Stimulated activated naive CD8-positive, alpha-beta T cell treated with anti-CD3 and anti-CD28 coated beads, Interleukin-15, Interleukin-2, amounts not matched to agents 100 ng/mL and 50 ng/mL, for 24 hours (primary cell): ENCODE measurements around the gene DAPL1.

Experiments
- H3K27ac Mint-ChIP-seq: one replicate; pipeline ENCODE4 v1.8.0; 2021; ENCODE audit warnings: mild to moderate bottlenecking, mixed read lengths
- H3K27me3 Mint-ChIP-seq: one replicate; pipeline ENCODE4 v1.8.0; 2021; ENCODE audit warnings: mixed read lengths
- H3K36me3 Mint-ChIP-seq: one replicate; pipeline ENCODE4 v1.8.0; 2021; ENCODE audit warnings: low read depth, mixed read lengths
- H3K4me1 Mint-ChIP-seq: one replicate; pipeline ENCODE4 v1.8.0; 2021; ENCODE audit warnings: low read depth, mixed read lengths
- H3K4me3 Mint-ChIP-seq: one replicate; pipeline ENCODE4 v1.8.0; 2021; ENCODE audit warnings: mild to moderate bottlenecking, mixed read lengths
- H3K9me3 Mint-ChIP-seq: one replicate; pipeline ENCODE4 v1.8.0; 2021; ENCODE audit warnings: mixed read lengths

The DAPL1 gene

GRCh38 chr2:158795195-158795924 lies at the start of gene DAPL1:
TSS of gene DAPL1 (plus strand) at chr2:158795317. CDS start at chr2:158795373, 56 bp downstream.
- Mint-ChIP-seq H3K9me3 (no peaks in the 10 kb centered on the region), H3K36me3 (no peaks in the 10 kb centered on the region), H3K4me3 (no peak within 1 kb of the TSS), H3K27me3 (peaks cover 26% of the 10 kb centered on the region), H3K27ac (no peak within 1 kb of the TSS), H3K4me1 (no peaks in the 10 kb centered on the region)

GRCh38 chr2:158745866-158746382 lies 49.2 kb upstream of the DAPL1 start:
- Mint-ChIP-seq H3K36me3 (no peaks in the 10 kb centered on the region), H3K9me3 (no peaks in the 10 kb centered on the region), H3K27ac (no peak overlapping the region), H3K27me3 (peaks cover 12% of the 10 kb centered on the region), H3K4me3 (no peak overlapping the region), H3K4me1 (no peaks in the 10 kb centered on the region)

GRCh38 chr2:158746488-158746887 lies 48.6 kb upstream of the DAPL1 start:
- Mint-ChIP-seq H3K27me3 (peaks cover 12% of the 10 kb centered on the region), H3K36me3 (no peaks in the 10 kb centered on the region), H3K4me1 (no peaks in the 10 kb centered on the region), H3K9me3 (no peaks in the 10 kb centered on the region), H3K27ac (no peak overlapping the region), H3K4me3 (no peak overlapping the region)

- H3K4me1 Mint-ChIP-seq, result no peaks in the 10 kb centered on the region
- H3K27me3 Mint-ChIP-seq, result peaks cover 12% of the 10 kb centered on the region
- H3K36me3 Mint-ChIP-seq, result no peaks in the 10 kb centered on the region
- no peaks in the 10 kb centered on the region for H3K9me3 Mint-ChIP-seq
- no peak overlapping the region for H3K27ac Mint-ChIP-seq
- H3K4me3 Mint-ChIP-seq, result no peak overlapping the region
Measured at GRCh38 chr2:158747281-158747680, 47.8 kb upstream of the DAPL1 start.

GRCh38 chr2:158748926-158749590 lies 46.1 kb upstream of the DAPL1 start:
- Mint-ChIP-seq H3K27ac (no peak overlapping the region), H3K4me1 (no peaks in the 10 kb centered on the region), H3K36me3 (no peaks in the 10 kb centered on the region), H3K4me3 (no peak overlapping the region), H3K27me3 (peaks cover 14% of the 10 kb centered on the region), H3K9me3 (no peaks in the 10 kb centered on the region)

GRCh38 chr2:158750458-158751125 lies 44.5 kb upstream of the DAPL1 start:
- H3K4me3 Mint-ChIP-seq, result no peak overlapping the region
- H3K27me3 Mint-ChIP-seq, result peaks cover 19% of the 10 kb centered on the region
- H3K36me3 Mint-ChIP-seq, result no peaks in the 10 kb centered on the region
- no peaks in the 10 kb centered on the region for H3K9me3 Mint-ChIP-seq
- H3K4me1 Mint-ChIP-seq, result no peaks in the 10 kb centered on the region
- no peak overlapping the region for H3K27ac Mint-ChIP-seq

- Mint-ChIP-seq H3K4me1 (no peaks in the 10 kb centered on the region), H3K9me3 (no peaks in the 10 kb centered on the region), H3K27me3 (peaks cover 10% of the 10 kb centered on the region), H3K27ac (no peak overlapping the region), H3K4me3 (no peak overlapping the region), H3K36me3 (no peaks in the 10 kb centered on the region)
Measured at GRCh38 chr2:158753641-158754611, 41.2 kb upstream of the DAPL1 start.

GRCh38 chr2:158755310-158756087 lies 39.6 kb upstream of the DAPL1 start:
- Mint-ChIP-seq H3K27ac (no peak overlapping the region), H3K4me3 (no peak overlapping the region), H3K36me3 (no peaks in the 10 kb centered on the region), H3K4me1 (no peaks in the 10 kb centered on the region), H3K27me3 (peaks cover 14% of the 10 kb centered on the region), H3K9me3 (no peaks in the 10 kb centered on the region)

- no peaks in the 10 kb centered on the region for H3K4me1 Mint-ChIP-seq
- no peak overlapping the region for H3K27ac Mint-ChIP-seq
- no peaks in the 10 kb centered on the region for H3K9me3 Mint-ChIP-seq
- H3K27me3 Mint-ChIP-seq, result peaks cover 11% of the 10 kb centered on the region
- H3K36me3 Mint-ChIP-seq, result no peaks in the 10 kb centered on the region
- H3K4me3 Mint-ChIP-seq, result no peak overlapping the region
Measured at GRCh38 chr2:158756331-158756730, 38.8 kb upstream of the DAPL1 start.

- Mint-ChIP-seq H3K27ac (no peak overlapping the region), H3K9me3 (no peaks in the 10 kb centered on the region), H3K27me3 (peaks cover 11% of the 10 kb centered on the region), H3K4me3 (no peak overlapping the region), H3K4me1 (no peaks in the 10 kb centered on the region), H3K36me3 (no peaks in the 10 kb centered on the region)
Measured at GRCh38 chr2:158756976-158757375, 38.1 kb upstream of the DAPL1 start.

GRCh38 chr2:158760887-158761286 lies 34.2 kb upstream of the DAPL1 start:
- H3K36me3 Mint-ChIP-seq, result no peaks in the 10 kb centered on the region
- no peak overlapping the region for H3K4me3 Mint-ChIP-seq
- H3K9me3 Mint-ChIP-seq, result no peaks in the 10 kb centered on the region
- no peaks in the 10 kb centered on the region for H3K4me1 Mint-ChIP-seq
- no peak overlapping the region for H3K27ac Mint-ChIP-seq
- H3K27me3 Mint-ChIP-seq, result peaks cover 7% of the 10 kb centered on the region

GRCh38 chr2:158761621-158762020 lies 33.5 kb upstream of the DAPL1 start:
- H3K36me3 Mint-ChIP-seq, result no peaks in the 10 kb centered on the region
- H3K9me3 Mint-ChIP-seq, result no peaks in the 10 kb centered on the region
- no peak overlapping the region for H3K4me3 Mint-ChIP-seq
- H3K27me3 Mint-ChIP-seq, result peaks cover 7% of the 10 kb centered on the region
- H3K4me1 Mint-ChIP-seq, result no peaks in the 10 kb centered on the region
- no peak overlapping the region for H3K27ac Mint-ChIP-seq

- Mint-ChIP-seq H3K27me3 (peaks cover 7% of the 10 kb centered on the region), H3K36me3 (no peaks in the 10 kb centered on the region), H3K4me1 (no peaks in the 10 kb centered on the region), H3K27ac (no peak overlapping the region), H3K4me3 (no peak overlapping the region), H3K9me3 (no peaks in the 10 kb centered on the region)
Measured at GRCh38 chr2:158762336-158762735, 32.8 kb upstream of the DAPL1 start.

GRCh38 chr2:158766524-158766923 lies 28.6 kb upstream of the DAPL1 start:
- H3K36me3 Mint-ChIP-seq, result no peaks in the 10 kb centered on the region
- H3K9me3 Mint-ChIP-seq, result no peaks in the 10 kb centered on the region
- no peak overlapping the region for H3K4me3 Mint-ChIP-seq
- H3K27ac Mint-ChIP-seq, result no peak overlapping the region
- H3K4me1 Mint-ChIP-seq, result no peaks in the 10 kb centered on the region
- peaks cover 3% of the 10 kb centered on the region for H3K27me3 Mint-ChIP-seq
